ENCODE results near the gene MS4A10.

Gene MS4A10

GRCh38 chr11:60831501-60832079 lies 46.5 kb downstream of the MS4A10 start:
- Histone ChIP-seq H2BK15ac (replicated peaks; ENCODE audit: low read depth) (no peak overlapping the region), H4K5ac (ENCODE audit: low read length) (no peak overlapping the region), H2BK120ac (ENCODE audit: low read depth, low read length) (no peak overlapping the region), H3K18ac (ENCODE audit: low read length) (no peak overlapping the region), H4K8ac (ENCODE audit: low read depth, low read length) (no peak overlapping the region), H3K9ac (ENCODE audit: low read length) (no peak overlapping the region), H3K4me3 (ENCODE audit: low read length) (no peak overlapping the region), H3K79me2 (ENCODE audit: control insufficient read depth, insufficient read depth, low read length) (no peaks in the 10 kb centered on the region), H3K36me3 (ENCODE audit: control insufficient read depth, insufficient read depth, low read length) (no peaks in the 10 kb centered on the region), H2BK5ac (ENCODE audit: low read length) (no peak overlapping the region), H3K4ac (ENCODE audit: low read depth, low read length) (no peak overlapping the region), H3K56ac (ENCODE audit: low read length) (no peak overlapping the region), H3K79me1 (ENCODE audit: low read length) (no peaks in the 10 kb centered on the region), H3K4me1 (ENCODE audit: control insufficient read depth, low read depth, low read length) (no peaks in the 10 kb centered on the region), H3K27ac (ENCODE audit: low read depth, low read length) (no peak overlapping the region), H2AK5ac (ENCODE audit: low read length) (no peak overlapping the region), H3K27me3 (ENCODE audit: insufficient read depth, low read length, poor library complexity) (no peaks in the 10 kb centered on the region), H3K23ac (ENCODE audit: low read length) (no peak overlapping the region), H3K4me2 (ENCODE audit: low read length) (no peak overlapping the region)
- no CpG with 5 or more reads among the region's 7 CpGs for WGBS (ENCODE audit: extremely low coverage, insufficient coverage, low lambda C conversion rate)
- DNase-seq: no peak

DNA sequence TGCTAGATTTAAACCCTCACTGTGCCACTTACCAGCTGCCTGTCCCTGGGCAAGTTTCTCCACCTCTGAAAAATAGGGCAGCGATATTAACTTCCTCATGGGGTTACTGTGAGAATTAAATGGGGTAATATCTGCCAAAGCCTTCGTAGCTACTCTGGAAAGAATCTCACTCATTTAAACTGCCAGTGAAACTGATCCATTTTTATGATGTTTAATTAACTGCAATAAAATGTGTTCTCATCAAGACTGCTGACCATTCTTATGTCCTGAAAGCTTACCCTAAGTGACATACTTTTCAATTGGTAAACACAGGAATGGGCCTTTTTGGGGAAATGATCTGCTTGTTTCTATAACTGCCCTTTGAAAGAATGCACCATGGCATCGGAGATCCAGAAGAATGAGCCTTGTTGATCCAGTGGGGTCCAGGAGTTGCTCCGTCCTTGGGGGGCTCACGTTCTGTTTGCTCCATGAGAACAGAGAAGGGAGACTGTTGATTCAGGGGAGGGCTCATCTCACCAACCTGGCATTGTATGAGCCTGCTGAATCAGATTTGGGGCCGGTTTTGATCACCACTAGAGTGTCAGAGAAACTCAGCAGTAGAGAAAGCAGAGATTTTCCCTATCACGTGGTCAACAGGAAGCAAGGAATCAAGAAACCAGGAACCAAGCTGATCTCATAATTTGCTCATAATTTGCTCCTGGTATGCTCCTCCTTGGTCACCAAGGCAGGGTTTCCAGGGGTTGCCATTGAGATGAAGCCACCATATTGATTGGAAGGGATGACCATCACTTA lies 49.8 kb downstream of the MS4A10 start:
- no CpG with 5 or more reads among the region's 7 CpGs for WGBS (ENCODE audit: extremely low coverage, insufficient coverage, low lambda C conversion rate)

DNA sequence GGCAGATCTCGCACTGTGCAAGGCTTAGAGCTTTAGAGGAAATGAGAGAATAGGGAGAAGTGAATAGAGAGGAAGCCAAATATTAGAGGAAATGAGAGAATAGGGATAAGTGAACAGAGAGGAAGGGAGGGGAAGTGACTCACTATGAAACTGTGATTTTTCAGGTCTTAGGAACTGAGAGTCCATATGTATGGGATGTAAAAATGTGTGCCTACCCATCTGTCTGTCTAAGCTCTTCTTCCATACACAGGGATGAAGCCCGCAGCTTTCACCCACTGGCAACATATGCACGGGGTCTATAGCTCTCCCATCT lies 50.4 kb downstream of the MS4A10 start:
- no peak overlapping the region for H4K8ac ChIP-seq (ENCODE audit: low read depth, low read length)
- no peak overlapping the region for H3K4ac ChIP-seq (ENCODE audit: low read depth, low read length)
- no peak overlapping the region for H3K27ac ChIP-seq (ENCODE audit: low read depth, low read length)
- H2AK5ac ChIP-seq (ENCODE audit: low read length): no peak overlapping the region
- no peak overlapping the region for H2BK5ac ChIP-seq (ENCODE audit: low read length)
- H4K5ac ChIP-seq (ENCODE audit: low read length): no peak overlapping the region
- no peak overlapping the region for H2BK120ac ChIP-seq (ENCODE audit: low read depth, low read length)
- no peak overlapping the region for H3K23ac ChIP-seq (ENCODE audit: low read length)
- no peak overlapping the region for H3K4me3 ChIP-seq (ENCODE audit: low read length)
- no peak overlapping the region for H3K4me2 ChIP-seq (ENCODE audit: low read length)
- no CpG with 5 or more reads among the region's 3 CpGs for WGBS (ENCODE audit: extremely low coverage, insufficient coverage, low lambda C conversion rate)
- H3K79me1 ChIP-seq (ENCODE audit: low read length): no peaks in the 10 kb centered on the region
- H3K18ac ChIP-seq (ENCODE audit: low read length): no peak overlapping the region
- H3K79me2 ChIP-seq (ENCODE audit: control insufficient read depth, insufficient read depth, low read length): no peaks in the 10 kb centered on the region
- no peak overlapping the region for H2BK15ac ChIP-seq (replicated peaks; ENCODE audit: low read depth)
- no peaks in the 10 kb centered on the region for H3K27me3 ChIP-seq (ENCODE audit: insufficient read depth, low read length, poor library complexity)
- H3K56ac ChIP-seq (ENCODE audit: low read length): no peak overlapping the region
- no peaks in the 10 kb centered on the region for H3K36me3 ChIP-seq (ENCODE audit: control insufficient read depth, insufficient read depth, low read length)
- peaks cover 2% of the 10 kb centered on the region for H3K4me1 ChIP-seq (ENCODE audit: control insufficient read depth, low read depth, low read length)
- H3K9ac ChIP-seq (ENCODE audit: low read length): no peak overlapping the region
- no peak for DNase-seq

More for the DNA sequence above, 49.8 kb downstream of the MS4A10 start:
- H3K56ac ChIP-seq (ENCODE audit: low read length): no peak overlapping the region
- no peak for DNase-seq
- no peak overlapping the region for H2BK5ac ChIP-seq (ENCODE audit: low read length)
- no peak overlapping the region for H3K4me2 ChIP-seq (ENCODE audit: low read length)
- H3K79me1 ChIP-seq (ENCODE audit: low read length): no peaks in the 10 kb centered on the region
- no peak overlapping the region for H4K8ac ChIP-seq (ENCODE audit: low read depth, low read length)
- H3K27me3 ChIP-seq (ENCODE audit: insufficient read depth, low read length, poor library complexity): no peaks in the 10 kb centered on the region
- H3K79me2 ChIP-seq (ENCODE audit: control insufficient read depth, insufficient read depth, low read length): no peaks in the 10 kb centered on the region
- peaks cover 2% of the 10 kb centered on the region for H3K4me1 ChIP-seq (ENCODE audit: control insufficient read depth, low read depth, low read length)
- H2AK5ac ChIP-seq (ENCODE audit: low read length): no peak overlapping the region
- no peak overlapping the region for H4K5ac ChIP-seq (ENCODE audit: low read length)
- no peaks in the 10 kb centered on the region for H3K36me3 ChIP-seq (ENCODE audit: control insufficient read depth, insufficient read depth, low read length)
- no peak overlapping the region for H3K4ac ChIP-seq (ENCODE audit: low read depth, low read length)
- H2BK15ac ChIP-seq (replicated peaks; ENCODE audit: low read depth): no peak overlapping the region
- no peak overlapping the region for H3K18ac ChIP-seq (ENCODE audit: low read length)
- no peak overlapping the region for H3K27ac ChIP-seq (ENCODE audit: low read depth, low read length)
- no peak overlapping the region for H3K23ac ChIP-seq (ENCODE audit: low read length)
- no peak overlapping the region for H3K9ac ChIP-seq (ENCODE audit: low read length)
- no peak overlapping the region for H2BK120ac ChIP-seq (ENCODE audit: low read depth, low read length)
- no peak overlapping the region for H3K4me3 ChIP-seq (ENCODE audit: low read length)

GRCh38 chr11:60836866-60837515 lies 51.9 kb downstream of the MS4A10 start:
- H3K27ac ChIP-seq (ENCODE audit: low read depth, low read length): no peak overlapping the region
- no peak overlapping the region for H3K23ac ChIP-seq (ENCODE audit: low read length)
- no CpG with 5 or more reads among the region's 9 CpGs for WGBS (ENCODE audit: extremely low coverage, insufficient coverage, low lambda C conversion rate)
- H3K4me1 ChIP-seq (ENCODE audit: control insufficient read depth, low read depth, low read length): peaks cover 2% of the 10 kb centered on the region
- H3K56ac ChIP-seq (ENCODE audit: low read length): no peak overlapping the region
- H3K9ac ChIP-seq (ENCODE audit: low read length): no peak overlapping the region
- H3K79me1 ChIP-seq (ENCODE audit: low read length): no peaks in the 10 kb centered on the region
- H2BK120ac ChIP-seq (ENCODE audit: low read depth, low read length): no peak overlapping the region
- H2AK5ac ChIP-seq (ENCODE audit: low read length): no peak overlapping the region
- peak; percentile 43 for DNase-seq
- no peaks in the 10 kb centered on the region for H3K36me3 ChIP-seq (ENCODE audit: control insufficient read depth, insufficient read depth, low read length)
- no peak overlapping the region for H3K4me2 ChIP-seq (ENCODE audit: low read length)
- H4K8ac ChIP-seq (ENCODE audit: low read depth, low read length): no peak overlapping the region
- no peaks in the 10 kb centered on the region for H3K27me3 ChIP-seq (ENCODE audit: insufficient read depth, low read length, poor library complexity)
- H2BK15ac ChIP-seq (replicated peaks; ENCODE audit: low read depth): no peak overlapping the region
- no peak overlapping the region for H3K4ac ChIP-seq (ENCODE audit: low read depth, low read length)
- no peak overlapping the region for H4K5ac ChIP-seq (ENCODE audit: low read length)
- no peaks in the 10 kb centered on the region for H3K79me2 ChIP-seq (ENCODE audit: control insufficient read depth, insufficient read depth, low read length)
- no peak overlapping the region for H3K18ac ChIP-seq (ENCODE audit: low read length)
- H3K4me3 ChIP-seq (ENCODE audit: low read length): no peak overlapping the region
- no peak overlapping the region for H2BK5ac ChIP-seq (ENCODE audit: low read length)

DNA sequence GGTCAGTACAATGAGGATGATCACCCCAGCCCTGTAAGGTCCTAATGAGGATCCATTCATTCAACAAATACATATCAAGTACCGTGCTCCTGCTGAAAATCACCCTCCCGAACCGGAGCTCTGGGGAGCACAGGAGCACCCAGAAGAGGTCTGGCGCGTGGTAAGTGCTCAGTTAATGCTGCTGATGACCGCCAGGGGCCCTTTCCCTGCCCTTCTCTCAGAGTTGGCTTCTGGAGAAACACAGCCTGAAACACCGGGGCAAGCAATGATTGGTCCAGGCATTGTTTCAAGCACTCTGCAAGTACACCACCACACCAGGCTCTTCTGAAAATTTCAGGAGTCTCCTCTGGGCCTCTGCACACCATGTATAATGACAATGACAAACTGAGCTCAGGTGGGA lies 53.0 kb downstream of the MS4A10 start:
- H2BK15ac ChIP-seq (replicated peaks; ENCODE audit: low read depth): no peak overlapping the region
- DNase-seq: peak; percentile 66
- no peak overlapping the region for H3K4ac ChIP-seq (ENCODE audit: low read depth, low read length)
- no CpG with 5 or more reads among the region's 7 CpGs for WGBS (ENCODE audit: extremely low coverage, insufficient coverage, low lambda C conversion rate)
- H3K79me1 ChIP-seq (ENCODE audit: low read length): peaks cover 3% of the 10 kb centered on the region
- no peaks in the 10 kb centered on the region for H3K27me3 ChIP-seq (ENCODE audit: insufficient read depth, low read length, poor library complexity)
- H3K27ac ChIP-seq (ENCODE audit: low read depth, low read length): no peak overlapping the region
- no peak overlapping the region for H3K18ac ChIP-seq (ENCODE audit: low read length)
- H4K5ac ChIP-seq (ENCODE audit: low read length): no peak overlapping the region
- H3K56ac ChIP-seq (ENCODE audit: low read length): no peak overlapping the region
- H3K9ac ChIP-seq (ENCODE audit: low read length): no peak overlapping the region
- no peak overlapping the region for H3K4me3 ChIP-seq (ENCODE audit: low read length)
- H2AK5ac ChIP-seq (ENCODE audit: low read length): no peak overlapping the region
- no peak overlapping the region for H4K8ac ChIP-seq (ENCODE audit: low read depth, low read length)
- peaks cover 10% of the 10 kb centered on the region for H3K79me2 ChIP-seq (ENCODE audit: control insufficient read depth, insufficient read depth, low read length)
- no peak overlapping the region for H2BK5ac ChIP-seq (ENCODE audit: low read length)
- H3K4me2 ChIP-seq (ENCODE audit: low read length): no peak overlapping the region
- no peak overlapping the region for H2BK120ac ChIP-seq (ENCODE audit: low read depth, low read length)
- no peaks in the 10 kb centered on the region for H3K36me3 ChIP-seq (ENCODE audit: control insufficient read depth, insufficient read depth, low read length)
- peaks cover 2% of the 10 kb centered on the region for H3K4me1 ChIP-seq (ENCODE audit: control insufficient read depth, low read depth, low read length)
- H3K23ac ChIP-seq (ENCODE audit: low read length): no peak overlapping the region
